ENCODE measurements around the gene NLGN2.

Gene NLGN2

DNA sequence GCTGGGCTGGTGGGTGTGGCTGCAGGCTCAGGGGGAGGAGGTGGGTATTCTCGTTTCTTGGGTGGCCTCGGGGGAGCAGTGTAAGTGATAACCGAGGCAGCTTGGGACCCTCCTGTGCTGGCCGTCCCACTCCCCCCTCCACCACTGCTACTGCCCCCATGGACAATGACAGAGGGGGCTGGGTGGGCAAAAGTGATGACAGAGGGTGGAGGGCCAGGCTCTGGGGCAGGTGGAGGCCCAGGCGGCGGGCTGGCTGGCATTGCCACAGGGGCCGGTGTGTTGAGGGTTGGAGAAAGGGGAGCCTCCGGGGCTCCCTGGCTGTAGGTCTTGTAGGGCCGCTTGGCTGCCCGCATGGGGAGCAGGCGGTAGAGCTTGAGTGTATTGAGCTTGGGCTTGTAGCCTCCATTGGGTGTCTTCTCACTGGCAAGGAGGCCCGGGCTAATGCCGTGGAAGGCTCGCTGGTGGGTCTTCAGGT, 55.8 kb downstream of the NLGN2 start:
- H3K36me3 ChIP-seq (replicated peaks) = peaks cover 21% of the 10 kb centered on the region
- TF ChIP-seq, protein P1, sequence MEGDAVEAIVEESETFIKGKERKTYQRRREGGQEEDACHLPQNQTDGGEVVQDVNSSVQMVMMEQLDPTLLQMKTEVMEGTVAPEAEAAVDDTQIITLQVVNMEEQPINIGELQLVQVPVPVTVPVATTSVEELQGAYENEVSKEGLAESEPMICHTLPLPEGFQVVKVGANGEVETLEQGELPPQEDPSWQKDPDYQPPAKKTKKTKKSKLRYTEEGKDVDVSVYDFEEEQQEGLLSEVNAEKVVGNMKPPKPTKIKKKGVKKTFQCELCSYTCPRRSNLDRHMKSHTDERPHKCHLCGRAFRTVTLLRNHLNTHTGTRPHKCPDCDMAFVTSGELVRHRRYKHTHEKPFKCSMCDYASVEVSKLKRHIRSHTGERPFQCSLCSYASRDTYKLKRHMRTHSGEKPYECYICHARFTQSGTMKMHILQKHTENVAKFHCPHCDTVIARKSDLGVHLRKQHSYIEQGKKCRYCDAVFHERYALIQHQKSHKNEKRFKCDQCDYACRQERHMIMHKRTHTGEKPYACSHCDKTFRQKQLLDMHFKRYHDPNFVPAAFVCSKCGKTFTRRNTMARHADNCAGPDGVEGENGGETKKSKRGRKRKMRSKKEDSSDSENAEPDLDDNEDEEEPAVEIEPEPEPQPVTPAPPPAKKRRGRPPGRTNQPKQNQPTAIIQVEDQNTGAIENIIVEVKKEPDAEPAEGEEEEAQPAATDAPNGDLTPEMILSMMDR (IDR thresholded peaks at IDR 0.05; ENCODE audit: low read depth, low read length, missing control alignments) = no peak
- H3K27me3 ChIP-seq (replicated peaks) = no peaks in the 10 kb centered on the region
- no peak for DNase-seq
- no peak overlapping the region for H3K27ac ChIP-seq
- in situ Hi-C loops (cut with HindIII; ENCODE audit: low pct_ligation_motif_present, low sequenced_read_pairs) = no loop called here
- no peak overlapping the region for H3K4me3 ChIP-seq (ENCODE audit: low read depth, low read length)

DNA sequence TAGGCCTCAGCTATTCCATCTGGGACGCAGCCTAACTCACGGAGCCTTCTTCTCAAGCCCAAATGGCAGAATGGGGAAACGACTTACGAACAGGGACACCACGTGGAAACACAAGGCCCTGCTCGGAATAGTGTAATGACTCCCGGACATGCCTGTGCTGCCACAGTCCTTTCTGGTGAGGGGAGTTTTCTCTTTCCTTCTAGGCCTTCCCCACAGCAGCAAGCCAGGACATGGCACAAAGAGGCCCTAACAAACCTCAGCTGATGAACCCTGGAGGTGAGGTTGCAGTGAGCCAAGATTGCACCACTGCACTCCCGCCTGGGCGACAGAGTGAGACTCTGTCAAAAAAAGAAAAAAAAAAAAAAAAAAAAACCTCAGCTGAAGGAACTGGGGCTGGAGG, 56.4 kb downstream of the NLGN2 start:
- TF ChIP-seq, protein P1 (IDR thresholded peaks at IDR 0.05; ENCODE audit: low read depth, low read length, missing control alignments) = no peak
- H3K4me3 ChIP-seq (ENCODE audit: low read depth, low read length) = no peak overlapping the region
- in situ Hi-C loops (cut with HindIII; ENCODE audit: low pct_ligation_motif_present, low sequenced_read_pairs) = no loop called here
- no peak overlapping the region for H3K27ac ChIP-seq
- H3K36me3 ChIP-seq (replicated peaks) = peaks cover 21% of the 10 kb centered on the region
- no peak for DNase-seq
- no peaks in the 10 kb centered on the region for H3K27me3 ChIP-seq (replicated peaks)

- in situ Hi-C loops (cut with HindIII; ENCODE audit: low pct_ligation_motif_present, low sequenced_read_pairs) = no loop called here
- Histone ChIP-seq H3K27me3 (replicated peaks) (no peaks in the 10 kb centered on the region), H3K27ac (no peak overlapping the region), H3K36me3 (replicated peaks) (peaks cover 21% of the 10 kb centered on the region), H3K4me3 (ENCODE audit: low read depth, low read length) (no peak overlapping the region)
- no peak for DNase-seq
- TF ChIP-seq, protein P1 (IDR thresholded peaks at IDR 0.05; ENCODE audit: low read depth, low read length, missing control alignments) = no peak
Measured at GRCh38 chr17:7465597-7466275, 58.1 kb downstream of the NLGN2 start.

DNA sequence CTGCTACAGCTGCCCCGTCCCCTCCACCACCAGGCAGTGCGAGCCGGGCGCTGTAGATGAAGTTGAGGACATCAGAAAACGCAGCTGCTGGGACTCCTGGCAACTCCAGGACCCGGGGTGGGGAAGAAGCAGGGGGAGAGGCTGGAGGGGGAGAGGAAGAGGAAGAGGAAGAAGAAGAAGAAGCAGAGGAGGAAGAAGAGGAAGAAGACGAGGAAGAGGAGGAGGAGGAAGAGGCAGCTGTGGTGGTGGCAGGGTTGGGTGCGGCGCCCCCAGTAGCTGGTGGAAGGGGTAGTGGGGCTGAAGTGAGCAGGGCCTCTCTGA, 58.6 kb downstream of the NLGN2 start:
- Histone ChIP-seq H3K27ac (no peak overlapping the region), H3K27me3 (replicated peaks) (no peaks in the 10 kb centered on the region), H3K4me3 (ENCODE audit: low read depth, low read length) (no peak overlapping the region), H3K36me3 (replicated peaks) (peaks cover 21% of the 10 kb centered on the region)
- no peak for DNase-seq
- TF ChIP-seq, protein P1 (IDR thresholded peaks at IDR 0.05; ENCODE audit: low read depth, low read length, missing control alignments) = no peak
- in situ Hi-C loops (cut with HindIII; ENCODE audit: low pct_ligation_motif_present, low sequenced_read_pairs) = no loop called here

DNA sequence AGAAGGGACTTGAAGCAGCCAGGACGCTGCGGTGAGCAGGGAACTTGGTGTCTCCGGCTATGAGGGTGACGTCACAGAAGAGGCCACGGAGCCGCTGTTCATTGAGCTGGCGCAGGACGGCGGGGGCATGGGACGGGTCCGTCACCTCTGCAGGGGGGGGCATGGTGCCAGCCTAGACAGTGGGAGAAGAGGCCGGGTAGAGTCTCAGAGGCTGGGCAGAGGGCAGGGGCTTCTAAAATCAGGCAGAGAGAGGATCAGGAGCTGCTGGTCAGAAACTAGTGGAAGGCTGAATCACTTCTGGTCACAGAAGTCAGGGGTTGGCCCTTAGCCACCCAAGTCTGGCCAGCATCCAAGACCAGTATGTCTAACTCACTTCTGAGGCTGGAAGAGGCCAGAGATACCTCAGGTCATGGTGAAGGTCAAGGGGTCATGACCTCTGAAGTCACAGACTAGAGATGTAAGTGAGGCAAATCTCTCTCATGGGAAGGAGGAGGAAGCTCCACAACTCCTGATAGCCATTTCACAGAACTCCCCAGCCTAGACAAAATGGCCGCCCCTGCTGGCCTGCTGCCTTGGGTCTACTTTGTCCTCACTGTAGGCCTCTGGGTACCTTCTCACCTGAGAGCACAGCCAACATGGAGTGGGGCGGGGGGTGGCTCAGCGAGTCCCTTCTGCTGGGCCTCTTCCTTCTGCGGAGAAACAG, 59.1 kb downstream of the NLGN2 start:
- Histone ChIP-seq H3K27ac (no peak overlapping the region), H3K4me3 (ENCODE audit: low read depth, low read length) (no peak overlapping the region), H3K27me3 (replicated peaks) (no peaks in the 10 kb centered on the region), H3K36me3 (replicated peaks) (peaks cover 21% of the 10 kb centered on the region)
- TF ChIP-seq, protein P1 (IDR thresholded peaks at IDR 0.05; ENCODE audit: low read depth, low read length, missing control alignments) = no peak
- DNase-seq = no peak
- in situ Hi-C loops (cut with HindIII; ENCODE audit: low pct_ligation_motif_present, low sequenced_read_pairs) = no loop called here

Data from brain microvascular endothelial cell (primary cell).